Measurements from ENCODE around the gene NBEAL1.
"Not testable (repeated sequence)": the region's sequence is repeated elsewhere in the genome, so short reads cannot be mapped to it uniquely, and the experiment has no call there.

Gene NBEAL1

DNA sequence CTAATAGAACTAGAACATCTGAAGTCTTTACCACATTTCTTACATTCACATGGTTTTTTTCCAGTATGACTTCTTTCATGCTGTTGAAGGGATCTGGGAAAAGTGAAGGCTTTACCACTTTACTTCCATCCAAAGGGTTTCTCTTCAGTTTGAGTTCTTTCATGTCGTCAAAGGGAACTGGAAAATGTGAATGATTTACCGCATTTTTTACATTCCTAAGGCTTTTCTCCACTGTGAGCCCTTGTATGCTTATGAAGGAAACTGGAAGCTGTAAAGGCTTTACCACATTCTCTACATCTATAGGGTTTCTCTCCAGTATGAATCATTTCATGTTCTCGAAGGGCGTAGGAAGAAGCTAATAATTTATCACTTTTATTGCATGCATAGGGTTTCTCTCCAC is 46.7 kb downstream of the NBEAL1 start:
- Histone ChIP-seq H3K27me3 (ENCODE audit: insufficient read depth, low read length, poor library complexity, severe bottlenecking) (no peaks in the 10 kb centered on the region), H3K36me3 (ENCODE audit: insufficient read depth, low read length) (no peaks in the 10 kb centered on the region; the same call in 1 of the 2 replicates), H3K4me2 (ENCODE audit: low read depth, low read length, poor library complexity, severe bottlenecking) (no peak overlapping the region), H2AFZ (ENCODE audit: low read length) (no peak overlapping the region), H3K79me2 (ENCODE audit: insufficient read depth, low read length) (no peaks in the 10 kb centered on the region), H3K4me1 (ENCODE audit: insufficient read depth, low read length, poor library complexity, severe bottlenecking) (no peaks in the 10 kb centered on the region), H3K9me3 (ENCODE audit: insufficient read depth, low read depth, low read length) (no peaks in the 10 kb centered on the region), H4K20me1 (ENCODE audit: insufficient read depth, low read length, poor library complexity, severe bottlenecking) (no peaks in the 10 kb centered on the region), H3K9me2 (replicated peaks; ENCODE audit: low read depth, low read length) (no peaks in the 10 kb centered on the region), H3K9ac (ENCODE audit: low read depth, low read length, poor library complexity, severe bottlenecking) (no peak overlapping the region), H3F3A (ENCODE audit: low read depth) (no peaks in the 10 kb centered on the region), H3K4me3 (ENCODE audit: low read length, poor library complexity, severe bottlenecking) (no peak overlapping the region)
- TF ChIP-seq, protein P1, sequence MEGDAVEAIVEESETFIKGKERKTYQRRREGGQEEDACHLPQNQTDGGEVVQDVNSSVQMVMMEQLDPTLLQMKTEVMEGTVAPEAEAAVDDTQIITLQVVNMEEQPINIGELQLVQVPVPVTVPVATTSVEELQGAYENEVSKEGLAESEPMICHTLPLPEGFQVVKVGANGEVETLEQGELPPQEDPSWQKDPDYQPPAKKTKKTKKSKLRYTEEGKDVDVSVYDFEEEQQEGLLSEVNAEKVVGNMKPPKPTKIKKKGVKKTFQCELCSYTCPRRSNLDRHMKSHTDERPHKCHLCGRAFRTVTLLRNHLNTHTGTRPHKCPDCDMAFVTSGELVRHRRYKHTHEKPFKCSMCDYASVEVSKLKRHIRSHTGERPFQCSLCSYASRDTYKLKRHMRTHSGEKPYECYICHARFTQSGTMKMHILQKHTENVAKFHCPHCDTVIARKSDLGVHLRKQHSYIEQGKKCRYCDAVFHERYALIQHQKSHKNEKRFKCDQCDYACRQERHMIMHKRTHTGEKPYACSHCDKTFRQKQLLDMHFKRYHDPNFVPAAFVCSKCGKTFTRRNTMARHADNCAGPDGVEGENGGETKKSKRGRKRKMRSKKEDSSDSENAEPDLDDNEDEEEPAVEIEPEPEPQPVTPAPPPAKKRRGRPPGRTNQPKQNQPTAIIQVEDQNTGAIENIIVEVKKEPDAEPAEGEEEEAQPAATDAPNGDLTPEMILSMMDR (conservative IDR thresholded peaks at IDR 0.05; ENCODE audit: low read length) = no peak
- TF ChIP-seq EZH2phosphoT487 (IDR thresholded peaks at IDR 0.05; ENCODE audit: borderline replicate concordance) = no peak

DNA sequence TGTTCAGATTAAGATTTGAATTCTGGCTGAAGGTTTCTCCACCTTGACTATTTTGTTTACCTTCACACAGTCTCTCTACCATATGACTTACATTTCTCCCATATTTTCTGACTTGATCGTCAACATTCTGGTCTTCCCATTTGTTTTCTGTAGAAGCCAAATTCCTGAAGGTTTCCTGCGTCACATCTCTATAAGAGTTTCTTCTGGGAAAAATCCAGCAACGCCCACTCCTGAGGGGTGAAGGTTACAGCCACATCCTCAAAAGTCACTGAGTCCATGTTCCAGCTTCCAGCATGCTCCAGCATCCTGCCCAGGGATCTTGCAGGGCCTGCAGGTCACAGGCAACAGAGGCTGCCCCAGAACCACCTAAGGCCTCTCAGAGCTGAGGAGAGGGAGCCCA is 47.5 kb downstream of the NBEAL1 start:
- Histone ChIP-seq H3K79me2 (ENCODE audit: insufficient read depth, low read length) (no peaks in the 10 kb centered on the region), H3K9me2 (replicated peaks; ENCODE audit: low read depth, low read length) (no peaks in the 10 kb centered on the region), H3K4me2 (ENCODE audit: low read depth, low read length, poor library complexity, severe bottlenecking) (no peak overlapping the region), H3K4me1 (ENCODE audit: insufficient read depth, low read length, poor library complexity, severe bottlenecking) (no peaks in the 10 kb centered on the region), H3K9me3 (ENCODE audit: insufficient read depth, low read depth, low read length) (no peaks in the 10 kb centered on the region), H3K27me3 (ENCODE audit: insufficient read depth, low read length, poor library complexity, severe bottlenecking) (no peaks in the 10 kb centered on the region), H3F3A (ENCODE audit: low read depth) (no peaks in the 10 kb centered on the region), H4K20me1 (ENCODE audit: insufficient read depth, low read length, poor library complexity, severe bottlenecking) (no peaks in the 10 kb centered on the region), H2AFZ (ENCODE audit: low read length) (no peak overlapping the region), H3K4me3 (ENCODE audit: low read length, poor library complexity, severe bottlenecking) (no peak overlapping the region), H3K36me3 (ENCODE audit: insufficient read depth, low read length) (no peaks in the 10 kb centered on the region; the same call in 1 of the 2 replicates), H3K9ac (ENCODE audit: low read depth, low read length, poor library complexity, severe bottlenecking) (no peak overlapping the region)
- no peak for TF ChIP-seq EZH2phosphoT487 (IDR thresholded peaks at IDR 0.05; ENCODE audit: borderline replicate concordance)
- TF ChIP-seq, protein P1 (conservative IDR thresholded peaks at IDR 0.05; ENCODE audit: low read length) = no peak

DNA sequence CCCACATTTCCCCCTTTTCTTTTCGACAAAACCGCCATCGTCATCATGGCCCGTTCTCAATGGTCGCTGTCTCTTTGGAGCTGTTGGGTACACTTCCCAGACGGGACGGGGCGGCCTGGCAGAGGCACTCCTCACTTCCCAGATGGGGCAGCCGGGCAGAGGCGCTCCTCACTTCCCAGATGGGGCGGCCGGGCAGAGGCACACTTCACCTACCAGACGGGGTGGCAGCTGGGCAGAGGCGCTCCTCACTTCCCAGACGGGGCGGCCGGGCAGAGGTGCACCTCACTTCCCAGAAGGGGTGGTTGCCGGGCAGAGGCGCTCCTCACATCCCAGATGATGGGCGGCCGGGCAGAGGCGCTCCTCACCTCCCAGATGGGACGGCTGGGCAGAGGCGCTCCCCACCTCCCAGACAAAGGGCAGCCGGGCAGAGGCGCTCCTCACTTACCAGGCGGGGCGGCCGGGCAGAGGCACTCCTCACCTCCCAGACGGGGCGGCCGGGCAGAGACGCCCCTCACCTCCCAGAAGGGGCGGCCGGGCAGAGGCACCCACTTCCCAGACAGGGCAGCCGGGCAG is 51.9 kb downstream of the NBEAL1 start:
- not testable (repeated sequence) for H3K36me3 ChIP-seq (ENCODE audit: insufficient read depth, low read length); H3K9me2 ChIP-seq (replicated peaks; ENCODE audit: low read depth, low read length); H3K9me3 ChIP-seq (ENCODE audit: insufficient read depth, low read depth, low read length); H4K20me1 ChIP-seq (ENCODE audit: insufficient read depth, low read length, poor library complexity, severe bottlenecking); H3K27me3 ChIP-seq (ENCODE audit: insufficient read depth, low read length, poor library complexity, severe bottlenecking); H2AFZ ChIP-seq (ENCODE audit: low read length); H3K4me2 ChIP-seq (ENCODE audit: low read depth, low read length, poor library complexity, severe bottlenecking); H3F3A ChIP-seq (ENCODE audit: low read depth); H3K9ac ChIP-seq (ENCODE audit: low read depth, low read length, poor library complexity, severe bottlenecking); H3K4me3 ChIP-seq (ENCODE audit: low read length, poor library complexity, severe bottlenecking); H3K79me2 ChIP-seq (ENCODE audit: insufficient read depth, low read length)
- H3K4me1 ChIP-seq (ENCODE audit: insufficient read depth, low read length, poor library complexity, severe bottlenecking) = peaks cover 16% of the 10 kb centered on the region

DNA sequence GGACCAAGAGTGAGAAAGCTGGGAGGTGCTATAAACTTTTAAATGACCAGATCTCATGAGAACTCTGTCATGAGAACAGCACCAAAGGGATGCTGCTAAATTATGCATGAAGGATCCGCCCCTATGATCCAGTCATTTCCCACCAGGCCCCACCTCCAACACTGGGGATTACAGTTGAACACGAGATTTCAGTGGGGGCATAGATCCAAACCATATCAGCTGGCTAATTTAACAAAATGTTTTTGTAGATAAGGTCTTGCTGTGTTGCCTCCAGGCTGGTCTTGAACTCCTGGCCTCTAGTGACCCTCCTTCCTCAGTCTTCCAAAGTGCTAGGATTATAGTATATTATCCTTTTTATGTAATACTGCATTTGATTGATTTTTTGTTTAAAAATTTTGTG is 56.0 kb downstream of the NBEAL1 start:
- H3K9ac ChIP-seq (ENCODE audit: low read depth, low read length, poor library complexity, severe bottlenecking) = no peak overlapping the region
- no peaks in the 10 kb centered on the region for H3K27me3 ChIP-seq (ENCODE audit: insufficient read depth, low read length, poor library complexity, severe bottlenecking)
- no peaks in the 10 kb centered on the region for H3F3A ChIP-seq (ENCODE audit: low read depth)
- H3K79me2 ChIP-seq (ENCODE audit: insufficient read depth, low read length) = no peaks in the 10 kb centered on the region
- no peaks in the 10 kb centered on the region for H4K20me1 ChIP-seq (ENCODE audit: insufficient read depth, low read length, poor library complexity, severe bottlenecking)
- peaks cover 18% of the 10 kb centered on the region for H3K4me1 ChIP-seq (ENCODE audit: insufficient read depth, low read length, poor library complexity, severe bottlenecking)
- H3K4me3 ChIP-seq (ENCODE audit: low read length, poor library complexity, severe bottlenecking) = no peak overlapping the region
- no peak for TF ChIP-seq EZH2phosphoT487 (IDR thresholded peaks at IDR 0.05; ENCODE audit: borderline replicate concordance)
- TF ChIP-seq, protein P1 (conservative IDR thresholded peaks at IDR 0.05; ENCODE audit: low read length) = no peak
- H3K4me2 ChIP-seq (ENCODE audit: low read depth, low read length, poor library complexity, severe bottlenecking) = peak overlapping the region; percentile 28
- no peaks in the 10 kb centered on the region for H3K36me3 ChIP-seq (ENCODE audit: insufficient read depth, low read length)
- H3K9me2 ChIP-seq (replicated peaks; ENCODE audit: low read depth, low read length) = no peaks in the 10 kb centered on the region
- no peak overlapping the region for H2AFZ ChIP-seq (ENCODE audit: low read length)
- no peaks in the 10 kb centered on the region; the same call in 1 of the 2 replicates for H3K9me3 ChIP-seq (ENCODE audit: insufficient read depth, low read depth, low read length)
